WTC11 (cell line): Measurements from ENCODE around the gene RAMAC. TPM values are rescaled to one million over a fixed set of nuclear protein-coding genes. Genes with fewer than 3 reads are reported as not detected.
A peak's percentile ranks its signal among the peaks of the same experiment; 100 is the strongest.

ENCODE experiments used
- ARID4B ChIP-seq: sonication (generic); formaldehyde crosslinking; IDR thresholded peaks from 2 replicates; pipeline ENCODE4 v1.8.0; 2023; ENCODE audit warnings: missing genetic modification reagents, mild to moderate bottlenecking, borderline replicate concordance
- ATF1 ChIP-seq: sonication (generic); formaldehyde crosslinking; IDR thresholded peaks from 2 replicates; pipeline ENCODE4 v1.8.1; 2023; ENCODE audit warnings: mild to moderate bottlenecking, moderate library complexity, missing genetic modification reagents
- CREM ChIP-seq: sonication (generic); formaldehyde crosslinking; IDR thresholded peaks from 2 replicates; pipeline ENCODE4 v1.8.1; 2022; ENCODE audit warnings: mild to moderate bottlenecking, missing genetic modification reagents, moderate library complexity
- EMX1 ChIP-seq: fragments of 250-450 bp; sonication (Bioruptor Pico); IDR thresholded peaks from 2 replicates; pipeline ENCODE4 v1.8.0; 2021; ENCODE audit warnings: mild to moderate bottlenecking
- FOXK1 ChIP-seq: sonication (generic); formaldehyde crosslinking; IDR thresholded peaks from 2 replicates; pipeline ENCODE4 v1.8.0; 2022; ENCODE audit warnings: mild to moderate bottlenecking, moderate library complexity, missing genetic modification reagents
- FOXP1 ChIP-seq: sonication (generic); formaldehyde crosslinking; IDR thresholded peaks from 2 replicates; pipeline ENCODE4 v1.8.0; 2022; ENCODE audit warnings: missing genetic modification reagents, mild to moderate bottlenecking, moderate library complexity, borderline replicate concordance
- GRHL2 ChIP-seq: fragments of 250-450 bp; sonication (Bioruptor Pico); IDR thresholded peaks from 2 replicates; pipeline ENCODE4 v1.8.0; 2022; ENCODE audit warnings: mild to moderate bottlenecking, moderate library complexity; ENCODE audit not compliant: insufficient replicate concordance, severe bottlenecking
- GTF2I ChIP-seq: fragments of 250-450 bp; sonication (Bioruptor Pico); conservative IDR thresholded peaks from 2 replicates; pipeline ENCODE4 v1.4.0; 2021; ENCODE audit warnings: mild to moderate bottlenecking
- HMGA2 ChIP-seq: fragments of 250-450 bp; sonication (Bioruptor Pico); IDR thresholded peaks from 2 replicates; pipeline ENCODE4 v1.4.0; 2021; ENCODE audit warnings: mild to moderate bottlenecking, moderate library complexity
- JAZF1 ChIP-seq: fragments of 250-450 bp; sonication (Bioruptor Pico); IDR thresholded peaks from 2 replicates; pipeline ENCODE4 v1.9.0; 2021; ENCODE audit warnings: moderate library complexity, mild to moderate bottlenecking, inconsistent platforms
- MXD4 ChIP-seq: fragments of 250-450 bp; sonication (Bioruptor Pico); IDR thresholded peaks from 2 replicates; pipeline ENCODE4 v1.8.0; 2021; ENCODE audit warnings: mild to moderate bottlenecking, moderate library complexity, borderline replicate concordance
- PREB ChIP-seq: sonication (generic); formaldehyde crosslinking; IDR thresholded peaks from 2 replicates; pipeline ENCODE4 v1.8.1; 2022; ENCODE audit warnings: mild to moderate bottlenecking, missing genetic modification reagents, moderate library complexity, borderline replicate concordance
- RELA ChIP-seq: sonication (generic); formaldehyde crosslinking; IDR thresholded peaks from 2 replicates; pipeline ENCODE4 v1.8.1; 2022; ENCODE audit warnings: missing genetic modification reagents, mild to moderate bottlenecking, borderline replicate concordance
- SMAD3 ChIP-seq: sonication (generic); formaldehyde crosslinking; IDR thresholded peaks from 2 replicates; pipeline ENCODE4 v1.8.0; 2022; ENCODE audit warnings: missing genetic modification reagents, mild to moderate bottlenecking, borderline replicate concordance
- STAT6 ChIP-seq: sonication (generic); formaldehyde crosslinking; conservative IDR thresholded peaks from 2 replicates; pipeline ENCODE4 v1.8.1; 2023; ENCODE audit warnings: mild to moderate bottlenecking, low read depth, missing genetic modification reagents, moderate library complexity
- TCF7 ChIP-seq: sonication (generic); formaldehyde crosslinking; IDR thresholded peaks from 2 replicates; pipeline ENCODE4 v1.8.0; 2022; ENCODE audit warnings: mild to moderate bottlenecking, low read depth, missing genetic modification reagents, moderate library complexity
- USF1 ChIP-seq: sonication (generic); formaldehyde crosslinking; IDR thresholded peaks from 2 replicates; pipeline ENCODE4 v1.8.0; 2022; ENCODE audit warnings: mild to moderate bottlenecking, missing genetic modification reagents
- ZNF121 ChIP-seq: sonication (generic); formaldehyde crosslinking; IDR thresholded peaks from 2 replicates; pipeline ENCODE4 v1.8.0; 2023; ENCODE audit warnings: missing genetic modification reagents
- ZNF219 ChIP-seq: sonication (generic); formaldehyde crosslinking; IDR thresholded peaks from 2 replicates; pipeline ENCODE4 v1.8.0; 2023; ENCODE audit warnings: missing genetic modification reagents, mild to moderate bottlenecking, borderline replicate concordance
- ZNF232 ChIP-seq: sonication (generic); formaldehyde crosslinking; IDR thresholded peaks from 2 replicates; pipeline ENCODE4 v1.8.0; 2022; ENCODE audit warnings: mild to moderate bottlenecking, missing genetic modification reagents
- ZNF263 ChIP-seq: sonication (generic); formaldehyde crosslinking; IDR thresholded peaks from 2 replicates; pipeline ENCODE4 v1.8.1; 2022; ENCODE audit warnings: low read depth, mild to moderate bottlenecking, moderate library complexity, missing genetic modification reagents
- ZNF317 ChIP-seq: sonication (generic); formaldehyde crosslinking; IDR thresholded peaks from 2 replicates; pipeline ENCODE4 v1.8.1; 2023; ENCODE audit warnings: low read depth, mild to moderate bottlenecking, moderate library complexity, missing genetic modification reagents, borderline replicate concordance
- ZNF416 ChIP-seq: fragments of 250-450 bp; sonication (Bioruptor Pico); IDR thresholded peaks from 2 replicates; pipeline ENCODE4 v1.9.0; 2021; ENCODE audit warnings: mild to moderate bottlenecking, inconsistent platforms
- ZNF532 ChIP-seq: fragments of 250-450 bp; sonication (Bioruptor Pico); IDR thresholded peaks from 2 replicates; pipeline ENCODE4 v1.9.0; 2021; ENCODE audit warnings: mild to moderate bottlenecking, borderline replicate concordance
- ZNF671 ChIP-seq: fragments of 250-450 bp; sonication (Bioruptor Pico); IDR thresholded peaks from 2 replicates; pipeline ENCODE4 v1.8.0; 2021; ENCODE audit warnings: mild to moderate bottlenecking
- total RNA-seq: library from RNA; stranded (reverse); gene quantifications from 3 replicates; pipeline ENCODE4 v1.2.3, GENCODE V29; 2021

RAMAC gene
- total RNA-seq, 1 experiment from 2014 or later: 26.6 TPM

- TF ChIP-seq USF1 (CRISPR knock-in tag) (no peak), ARID4B (peak; percentile 80; the same call in 1 of the 2 replicates), ZNF317 (peak; percentile 50; the same call in 1 of the 2 replicates), GTF2I (CRISPR knock-in tag) (no peak), TCF7 (no peak), ZNF219 (no peak), ZNF671 (CRISPR knock-in tag) (no peak), ZNF416 (CRISPR knock-in tag) (no peak), EMX1 (CRISPR knock-in tag) (no peak), CREM (CRISPR knock-in tag) (peak; percentile 86; the same call in 1 of the 2 replicates), GRHL2 (CRISPR knock-in tag) (no peak), ZNF263 (CRISPR knock-in tag) (no peak), FOXK1 (CRISPR knock-in tag) (peak; percentile 91), PREB (no peak), JAZF1 (CRISPR knock-in tag) (no peak), ZNF532 (no peak), SMAD3 (CRISPR knock-in tag) (no peak), RELA (CRISPR knock-in tag) (no peak), MXD4 (CRISPR knock-in tag) (no peak), ZNF121 (CRISPR knock-in tag) (no peak; the same call in 1 of the 2 replicates), ZNF232 (CRISPR knock-in tag) (no peak; the same call in 1 of the 2 replicates), ATF1 (0 out of 2 replicates have a peak, but pooled peaks have one; percentile 76), HMGA2 (CRISPR knock-in tag) (0 out of 2 replicates have a peak, but pooled peaks have one; percentile 14), FOXP1 (0 out of 2 replicates have a peak, but pooled peaks have one; percentile 42), STAT6 (CRISPR knock-in tag) (no peak)
Observed at GRCh38 chr15:83011271-83012075, 25.5 kb downstream of the RAMAC start, which contains the start of gene C15orf40 (continued).
